OCI-LY1 (cell line): ENCODE results near the gene GALNT18.

Experiments used
- EZH2 ChIP-seq: fragments of 200-600 bp; sonication (generic), shearing (Covaris generic); IDR thresholded peaks from 2 replicates; pipeline ENCODE4 v1.8.0; 2017; ENCODE audit warnings: borderline replicate concordance, mixed run types, mild to moderate bottlenecking, antibody characterized with exemption, low read length, moderate library complexity, mixed read lengths
- TF ChIP-seq, protein P1 (sequence below): fragments of 200-600 bp; sonication (generic), shearing (Covaris generic); IDR thresholded peaks from 2 replicates; pipeline ENCODE4 v1.5.1; 2017; ENCODE audit warnings: mild to moderate bottlenecking, antibody characterized with exemption, low read length, moderate library complexity, mixed read lengths

GRCh38 chr11:11584937-11585336, 36.9 kb downstream of the GALNT18 start:
- TF ChIP-seq EZH2 = no peak
- TF ChIP-seq, protein P1, sequence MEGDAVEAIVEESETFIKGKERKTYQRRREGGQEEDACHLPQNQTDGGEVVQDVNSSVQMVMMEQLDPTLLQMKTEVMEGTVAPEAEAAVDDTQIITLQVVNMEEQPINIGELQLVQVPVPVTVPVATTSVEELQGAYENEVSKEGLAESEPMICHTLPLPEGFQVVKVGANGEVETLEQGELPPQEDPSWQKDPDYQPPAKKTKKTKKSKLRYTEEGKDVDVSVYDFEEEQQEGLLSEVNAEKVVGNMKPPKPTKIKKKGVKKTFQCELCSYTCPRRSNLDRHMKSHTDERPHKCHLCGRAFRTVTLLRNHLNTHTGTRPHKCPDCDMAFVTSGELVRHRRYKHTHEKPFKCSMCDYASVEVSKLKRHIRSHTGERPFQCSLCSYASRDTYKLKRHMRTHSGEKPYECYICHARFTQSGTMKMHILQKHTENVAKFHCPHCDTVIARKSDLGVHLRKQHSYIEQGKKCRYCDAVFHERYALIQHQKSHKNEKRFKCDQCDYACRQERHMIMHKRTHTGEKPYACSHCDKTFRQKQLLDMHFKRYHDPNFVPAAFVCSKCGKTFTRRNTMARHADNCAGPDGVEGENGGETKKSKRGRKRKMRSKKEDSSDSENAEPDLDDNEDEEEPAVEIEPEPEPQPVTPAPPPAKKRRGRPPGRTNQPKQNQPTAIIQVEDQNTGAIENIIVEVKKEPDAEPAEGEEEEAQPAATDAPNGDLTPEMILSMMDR = no peak
